Uterus (tissue), 4 donors: Measurements from ENCODE around the gene PASK. TPM values are rescaled to one million over a fixed set of nuclear protein-coding genes. Genes with fewer than 3 reads are reported as not detected.

ENCODE experiments used
- DNase-seq, 2 donors: peaks; one replicate each; pipeline ENCODE4 v3.0.0-alpha.2; 2019 to 2020
- H3K27ac ChIP-seq, 2 donors: fragments of 200-600 bp; sonication (generic); 1 replicate in 1 of 2; 2 replicates in 1 of 2; pipeline ENCODE4 v1.5.1; 2016 to 2018
- H3K27me3 ChIP-seq, 2 donors: fragments of 200-600 bp; sonication (generic); one replicate each; pipeline ENCODE4 v1.5.1; 2018 to 2019; ENCODE audit warnings: control low read depth in 1 of 2
- H3K36me3 ChIP-seq, 2 donors: fragments of 200-600 bp; sonication (generic); one replicate each; pipeline ENCODE4 v1.5.1; 2019; ENCODE audit warnings: control low read depth in 1 of 2
- H3K4me1 ChIP-seq, 2 donors: fragments of 200-600 bp; sonication (generic); one replicate each; pipeline ENCODE4 v1.5.1; 2018 to 2019; ENCODE audit warnings: control low read depth in 1 of 2
- H3K4me3 ChIP-seq, 2 donors: fragments of 200-600 bp; sonication (generic); 1 replicate in 1 of 2; 2 replicates in 1 of 2; pipeline ENCODE4 v1.5.1; 2018 to 2019; ENCODE audit warnings: mild to moderate bottlenecking in 1 of 2
- H3K9me3 ChIP-seq, 2 donors: fragments of 200-600 bp; sonication (generic); one replicate each; pipeline ENCODE4 v1.5.1; 2019; ENCODE audit warnings: control low read depth in 1 of 2
- POLR2A ChIP-seq, 2 donors: fragments of 450-650 bp; IDR thresholded peaks; one replicate each; pipeline ENCODE4 v1.6.1; 2016; ENCODE audit warnings: antibody characterized with exemption in 2 of 2, mild to moderate bottlenecking in 1 of 2, moderate library complexity in 1 of 2
- intact Hi-C: fragments of 100-400 bp; cut with DNase I; formaldehyde crosslinking; loops from one replicate; pipeline ENCODE4 v1.15.1; 2023; ENCODE audit warnings: low total_unique reads
- total RNA-seq, 4 donors: library from RNA; depleted of rRNA in 3 of 4; stranded (reverse); fragments of >200 nt in 3 of 4; gene quantifications; one replicate each; pipeline versions ENCODE4 v1.1.0 to v1.2.4, GENCODE V29; 2014 to 2023
- TF ChIP-seq, protein P1 (sequence below), 4 experiments: fragments of 200-600 bp in 2 of 4; fragments of 450-650 bp in 2 of 4; sonication (generic) in 2 of 4; IDR thresholded peaks; one replicate each; pipeline ENCODE4 v1.5.1; 2016 to 2019; ENCODE audit warnings: antibody characterized with exemption in 4 of 4, mild to moderate bottlenecking in 2 of 4, moderate library complexity in 1 of 4
- donor health status: DM: yes; HTN: yes; CAD: no.

The PASK gene
- total RNA-seq, 4 donors from 2014 or later = 7.4 to 16.0 (median 13.3) TPM

DNA sequence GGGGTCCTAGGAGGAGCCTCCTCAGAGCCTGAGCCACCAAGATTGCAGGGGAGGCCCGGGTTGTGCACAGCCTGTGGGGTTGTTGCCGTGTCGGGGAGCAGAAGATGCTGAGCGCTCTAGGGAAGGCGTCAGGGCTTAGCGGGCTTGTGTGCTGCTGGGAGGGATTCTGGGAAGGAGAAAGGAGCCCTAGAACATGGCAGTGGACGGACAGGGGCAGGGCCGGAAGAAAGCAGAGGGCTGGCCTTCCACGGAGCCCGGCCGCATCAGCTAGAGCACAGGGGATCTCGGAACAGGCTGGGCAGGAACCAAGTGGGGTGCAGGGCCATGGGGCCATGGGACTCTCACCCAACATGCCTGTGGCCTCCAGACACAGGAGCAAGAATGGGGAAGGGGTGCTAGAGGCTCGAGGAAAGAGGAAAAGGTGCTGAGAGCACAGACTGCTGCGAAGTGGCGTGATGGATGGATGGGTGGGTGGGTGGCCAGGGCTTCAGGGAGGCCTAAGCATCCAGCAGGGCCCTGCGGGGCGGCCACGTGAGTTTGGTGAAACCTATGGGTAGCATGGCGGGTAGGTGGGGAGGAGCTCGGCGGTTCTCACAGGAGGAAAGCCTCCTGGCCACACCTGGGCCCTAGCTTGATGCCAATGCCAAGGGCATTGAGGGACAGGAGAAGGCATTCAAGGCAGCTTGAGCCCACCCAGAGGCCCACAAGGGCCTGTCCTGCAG, 82.9 kb downstream of the PASK start:
- DNase-seq = no peak
- Histone ChIP-seq H3K9me3 (no peaks in the 10 kb centered on the region), H3K4me3 (no peak overlapping the region), H3K27me3 (no peaks in the 10 kb centered on the region), H3K4me1 (no peaks in the 10 kb centered on the region), H3K27ac (no peak overlapping the region), H3K36me3 (no peaks in the 10 kb centered on the region)
- intact Hi-C loops = no loop called here
- TF ChIP-seq, protein P1, sequence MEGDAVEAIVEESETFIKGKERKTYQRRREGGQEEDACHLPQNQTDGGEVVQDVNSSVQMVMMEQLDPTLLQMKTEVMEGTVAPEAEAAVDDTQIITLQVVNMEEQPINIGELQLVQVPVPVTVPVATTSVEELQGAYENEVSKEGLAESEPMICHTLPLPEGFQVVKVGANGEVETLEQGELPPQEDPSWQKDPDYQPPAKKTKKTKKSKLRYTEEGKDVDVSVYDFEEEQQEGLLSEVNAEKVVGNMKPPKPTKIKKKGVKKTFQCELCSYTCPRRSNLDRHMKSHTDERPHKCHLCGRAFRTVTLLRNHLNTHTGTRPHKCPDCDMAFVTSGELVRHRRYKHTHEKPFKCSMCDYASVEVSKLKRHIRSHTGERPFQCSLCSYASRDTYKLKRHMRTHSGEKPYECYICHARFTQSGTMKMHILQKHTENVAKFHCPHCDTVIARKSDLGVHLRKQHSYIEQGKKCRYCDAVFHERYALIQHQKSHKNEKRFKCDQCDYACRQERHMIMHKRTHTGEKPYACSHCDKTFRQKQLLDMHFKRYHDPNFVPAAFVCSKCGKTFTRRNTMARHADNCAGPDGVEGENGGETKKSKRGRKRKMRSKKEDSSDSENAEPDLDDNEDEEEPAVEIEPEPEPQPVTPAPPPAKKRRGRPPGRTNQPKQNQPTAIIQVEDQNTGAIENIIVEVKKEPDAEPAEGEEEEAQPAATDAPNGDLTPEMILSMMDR (IDR thresholded peaks at IDR 0.05) = no peak
- TF ChIP-seq POLR2A (IDR thresholded peaks at IDR 0.05) = no peak

DNA sequence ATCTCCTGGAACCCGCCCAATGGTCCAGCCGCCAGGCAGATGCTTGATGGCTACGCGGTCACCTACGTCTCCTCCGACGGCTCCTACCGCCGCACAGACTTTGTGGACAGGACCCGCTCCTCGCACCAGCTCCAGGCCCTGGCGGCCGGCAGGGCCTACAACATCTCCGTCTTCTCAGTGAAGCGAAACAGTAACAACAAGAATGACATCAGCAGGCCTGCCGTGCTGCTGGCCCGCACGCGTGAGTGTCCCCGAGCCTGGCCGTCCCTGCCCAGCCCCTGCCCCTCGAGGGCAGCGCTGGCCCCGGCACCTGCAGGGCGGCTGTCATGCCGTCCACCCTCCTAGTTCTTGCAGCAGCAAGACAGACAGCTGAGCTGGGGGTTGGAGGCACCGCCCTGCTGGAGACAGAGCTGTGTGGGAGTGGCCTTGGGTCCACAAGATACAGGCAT, 83.9 kb downstream of the PASK start:
- Histone ChIP-seq H3K4me3 (no peak overlapping the region), H3K36me3 (no peaks in the 10 kb centered on the region), H3K27ac (no peak overlapping the region), H3K4me1 (no peaks in the 10 kb centered on the region), H3K27me3 (no peaks in the 10 kb centered on the region), H3K9me3 (no peaks in the 10 kb centered on the region)
- DNase-seq = no peak
- no peak for TF ChIP-seq POLR2A (IDR thresholded peaks at IDR 0.05)
- TF ChIP-seq, protein P1 (IDR thresholded peaks at IDR 0.05) = no peak
- intact Hi-C loops = no loop called here

DNA sequence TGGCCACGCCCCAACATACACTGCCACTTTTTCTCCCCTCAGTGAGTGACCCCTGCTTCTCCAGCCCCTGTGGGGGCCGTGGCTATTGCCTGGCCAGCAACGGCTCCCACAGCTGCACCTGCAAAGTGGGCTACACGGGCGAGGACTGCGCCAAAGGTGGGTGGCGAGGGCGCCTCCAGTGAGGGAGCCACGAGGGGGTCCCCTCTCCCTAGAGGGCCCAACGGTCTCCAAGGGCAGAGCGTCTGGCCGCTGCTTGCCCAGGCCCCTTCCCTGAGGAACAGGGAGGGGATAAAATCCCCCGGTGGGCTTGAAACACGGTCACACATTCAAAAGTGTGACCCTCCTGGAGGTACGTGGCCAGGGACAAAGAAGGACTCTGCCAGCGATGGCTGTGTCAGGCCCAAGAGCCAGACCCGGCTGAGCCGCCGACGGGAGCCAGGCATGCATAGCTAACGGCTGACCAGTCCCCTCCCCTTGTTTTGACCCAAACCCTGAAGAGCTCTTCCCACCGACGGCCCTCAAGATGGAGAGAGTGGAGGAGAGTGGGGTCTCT, 84.4 kb downstream of the PASK start:
- H3K36me3 ChIP-seq = no peaks in the 10 kb centered on the region
- H3K27me3 ChIP-seq = no peaks in the 10 kb centered on the region
- H3K4me3 ChIP-seq = no peak overlapping the region
- H3K4me1 ChIP-seq = no peaks in the 10 kb centered on the region
- no peak for DNase-seq
- intact Hi-C loops = no loop called here
- H3K9me3 ChIP-seq = no peaks in the 10 kb centered on the region
- no peak overlapping the region for H3K27ac ChIP-seq
- TF ChIP-seq, protein P1 (IDR thresholded peaks at IDR 0.05) = no peak
- TF ChIP-seq POLR2A (IDR thresholded peaks at IDR 0.05) = no peak

DNA sequence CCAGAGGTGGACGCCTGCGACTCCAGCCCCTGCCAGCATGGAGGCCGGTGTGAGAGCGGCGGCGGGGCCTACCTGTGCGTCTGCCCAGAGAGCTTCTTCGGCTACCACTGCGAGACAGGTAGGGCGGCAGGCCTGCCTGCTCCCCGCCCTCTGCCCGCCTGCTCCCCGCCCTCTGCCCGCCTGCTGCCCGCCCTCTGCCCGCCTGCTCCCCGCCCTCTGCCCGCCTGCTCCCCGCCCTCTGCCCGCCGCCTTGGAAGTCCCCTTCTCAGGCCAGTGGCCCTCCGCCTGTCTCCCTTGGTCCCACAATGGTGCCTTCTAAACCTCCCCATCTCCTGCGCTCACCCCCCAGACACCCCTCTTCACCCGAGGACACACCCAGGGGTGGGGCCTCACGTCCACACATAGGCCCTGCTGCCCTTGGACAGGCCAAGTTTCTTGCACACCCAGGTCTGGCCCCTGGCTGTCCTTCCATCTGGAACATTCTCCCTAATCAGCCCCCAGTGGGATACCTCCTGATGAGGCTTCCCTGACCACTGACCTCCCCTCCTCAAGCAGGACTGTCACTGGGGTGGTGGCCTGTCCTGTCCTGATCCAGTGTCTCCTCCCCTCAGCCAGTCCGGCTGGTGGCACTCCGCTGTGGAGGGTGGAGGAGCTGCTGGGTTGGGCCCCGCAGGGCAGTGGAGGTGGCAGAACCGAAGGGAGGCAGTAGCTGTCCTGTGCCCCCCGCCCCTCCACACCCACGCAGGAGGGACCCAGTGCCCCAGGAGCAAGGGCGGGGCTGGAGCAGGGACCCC, 85.1 kb downstream of the PASK start:
- DNase-seq = no peak
- Histone ChIP-seq H3K27me3 (no peaks in the 10 kb centered on the region), H3K4me1 (no peaks in the 10 kb centered on the region), H3K36me3 (no peaks in the 10 kb centered on the region), H3K9me3 (no peaks in the 10 kb centered on the region), H3K27ac (no peak overlapping the region), H3K4me3 (no peak overlapping the region)
- intact Hi-C loops = no loop called here
- TF ChIP-seq POLR2A (IDR thresholded peaks at IDR 0.05) = peak in 1 of 2 donors; percentile 28
- TF ChIP-seq, protein P1 (IDR thresholded peaks at IDR 0.05) = no peak

DNA sequence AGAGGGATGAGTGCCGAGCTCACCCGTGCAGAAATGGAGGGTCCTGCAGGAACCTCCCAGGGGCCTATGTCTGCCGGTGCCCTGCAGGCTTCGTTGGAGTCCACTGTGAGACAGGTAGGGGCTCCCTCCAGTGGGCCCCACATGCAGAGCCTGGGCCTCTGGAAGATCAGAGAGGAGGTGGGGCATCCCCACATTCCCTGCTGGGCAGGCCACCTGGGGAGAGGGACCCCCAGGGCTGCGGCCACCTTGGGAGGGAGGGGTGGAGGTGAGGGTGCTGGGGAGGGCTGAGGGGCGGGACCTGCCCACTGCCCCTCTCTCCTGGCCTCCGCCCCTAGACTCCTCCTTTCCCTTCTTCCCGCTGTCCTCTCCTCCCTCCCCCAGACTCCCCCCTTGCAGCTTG, 85.7 kb downstream of the PASK start:
- Histone ChIP-seq H3K4me3 (no peak overlapping the region), H3K9me3 (no peaks in the 10 kb centered on the region), H3K36me3 (no peaks in the 10 kb centered on the region), H3K27me3 (no peaks in the 10 kb centered on the region), H3K4me1 (no peaks in the 10 kb centered on the region), H3K27ac (no peak overlapping the region)
- no peak for TF ChIP-seq POLR2A (IDR thresholded peaks at IDR 0.05)
- TF ChIP-seq, protein P1 (IDR thresholded peaks at IDR 0.05) = no peak
- DNase-seq = no peak
- intact Hi-C loops = no loop called here
